Fibroblast of peridontal ligament (primary cell): ENCODE results near the gene NXPH1.

Experiments used
- DNase-seq: peaks from one replicate; pipeline ENCODE4 v3.0.0-alpha.2; 2010; ENCODE audit errors: extremely low read depth

Gene NXPH1

DNA sequence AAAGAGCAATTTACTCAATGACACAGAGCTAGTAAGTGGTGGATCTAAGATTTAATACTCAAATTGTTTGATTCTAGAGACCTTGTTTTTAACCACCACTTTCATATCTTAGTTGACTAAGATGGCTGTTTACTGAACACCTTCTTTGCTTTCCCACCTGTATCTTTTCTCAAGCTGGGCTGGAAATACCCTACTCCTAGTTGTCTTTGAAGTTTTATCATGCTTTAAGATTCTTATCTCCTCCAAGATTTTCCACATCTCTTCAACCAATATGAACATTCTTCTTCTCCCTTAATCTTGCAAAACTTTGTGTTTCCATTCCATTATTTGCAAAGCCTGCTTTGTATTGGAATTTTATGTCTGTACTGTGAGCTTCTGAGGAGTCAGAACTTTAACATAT lies 157.9 kb downstream of the NXPH1 start:
- no peak for DNase-seq

- no peak for DNase-seq
Measured at GRCh38 chr7:8592167-8592566, 158.8 kb downstream of the NXPH1 start.

DNA sequence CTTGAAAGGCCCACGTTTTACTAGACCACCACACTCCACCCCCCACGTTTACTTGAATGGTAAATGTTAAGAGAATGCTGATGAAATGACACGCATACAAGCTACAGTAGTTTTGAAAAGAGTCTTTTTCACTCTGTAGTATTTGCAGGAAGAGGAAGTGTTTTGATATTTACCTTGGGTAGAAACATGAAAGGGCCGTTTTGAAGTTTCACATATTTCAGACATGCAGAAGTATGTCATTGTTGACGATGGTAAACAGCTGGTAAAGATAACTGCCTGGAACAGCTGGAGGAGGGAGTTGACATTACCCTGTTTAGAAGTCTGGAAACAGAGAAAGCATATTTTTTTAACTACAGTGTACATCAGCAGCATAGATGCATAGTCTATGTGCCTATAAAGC lies 160.7 kb downstream of the NXPH1 start:
- DNase-seq, result no peak

GRCh38 chr7:8597565-8597964 lies 164.2 kb downstream of the NXPH1 start:
- no peak for DNase-seq

- DNase-seq, result no peak
Measured at GRCh38 chr7:8601121-8601520, 167.7 kb downstream of the NXPH1 start.

- DNase-seq, result no peak
Measured at GRCh38 chr7:8605221-8605620, 171.8 kb downstream of the NXPH1 start.

DNA sequence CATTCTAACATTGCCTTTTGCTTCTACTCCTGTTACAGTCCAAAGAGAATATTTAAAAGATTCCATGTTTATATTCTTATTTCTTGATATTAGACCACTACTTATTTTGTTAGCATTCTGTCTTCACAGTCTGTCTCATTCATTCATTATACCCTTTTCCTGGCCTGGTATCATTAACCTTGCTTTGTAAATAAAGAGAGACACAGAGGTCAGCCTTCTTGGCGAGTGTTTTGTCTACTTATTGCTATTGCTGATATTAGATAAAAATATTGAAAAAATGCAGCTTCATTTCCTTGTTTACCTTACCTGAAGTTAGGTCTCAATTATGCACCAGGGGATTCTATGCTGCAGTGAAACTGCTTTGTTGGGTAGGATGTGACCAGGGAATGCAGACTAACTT lies 179.2 kb downstream of the NXPH1 start:
- DNase-seq, result no peak

DNA sequence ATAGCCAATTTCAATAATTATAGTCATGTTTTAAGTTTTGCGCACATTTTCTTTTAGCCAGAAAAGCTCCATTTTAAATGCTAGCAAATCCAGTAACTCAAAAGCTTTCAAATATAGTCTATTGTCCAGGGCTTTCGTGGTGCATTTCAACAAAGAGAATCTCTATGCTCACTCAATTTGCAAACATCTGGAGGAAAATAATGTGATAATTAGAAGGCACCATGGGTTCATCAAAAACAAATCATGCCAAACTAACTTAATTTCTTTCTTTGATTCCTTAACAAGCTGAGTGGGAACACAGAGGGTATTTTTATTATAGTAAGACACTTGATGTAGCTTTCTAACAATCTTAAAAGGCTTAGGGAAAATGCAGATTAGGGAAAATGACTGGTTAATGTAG lies 179.8 kb downstream of the NXPH1 start:
- no peak for DNase-seq

GRCh38 chr7:8615019-8615418 lies 181.6 kb downstream of the NXPH1 start:
- DNase-seq, result no peak

DNA sequence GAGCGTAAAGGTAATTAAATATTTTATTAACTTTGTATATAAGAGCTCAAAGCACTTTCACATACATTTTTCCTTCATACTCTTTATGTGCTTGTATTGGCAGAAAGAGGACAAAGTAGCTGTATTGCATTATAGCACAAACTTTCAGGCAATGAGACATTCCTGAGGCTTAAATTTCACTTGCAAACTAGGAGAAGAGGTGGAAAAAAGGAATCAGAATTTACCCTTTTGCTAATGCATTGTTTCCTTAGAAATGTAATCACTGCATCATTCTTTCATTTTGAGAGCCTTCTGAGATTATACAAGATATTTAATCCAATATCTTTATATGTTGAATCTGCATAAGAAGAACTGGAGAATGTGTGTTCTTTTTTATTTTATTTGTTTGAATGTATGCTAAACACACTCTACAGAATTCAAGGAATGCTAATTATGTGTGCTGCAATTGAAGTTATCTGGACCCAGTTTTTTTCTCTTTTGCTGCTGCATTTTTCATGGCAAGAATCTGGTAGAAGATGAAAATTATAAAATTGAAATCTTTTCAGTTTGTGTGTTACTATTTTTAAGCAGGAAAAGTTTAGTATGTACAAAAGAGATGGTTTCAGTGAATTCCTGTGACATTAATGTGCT lies 185.1 kb downstream of the NXPH1 start:
- DNase-seq, result no peak

GRCh38 chr7:8620169-8620568 lies 186.8 kb downstream of the NXPH1 start:
- DNase-seq, result no peak

DNA sequence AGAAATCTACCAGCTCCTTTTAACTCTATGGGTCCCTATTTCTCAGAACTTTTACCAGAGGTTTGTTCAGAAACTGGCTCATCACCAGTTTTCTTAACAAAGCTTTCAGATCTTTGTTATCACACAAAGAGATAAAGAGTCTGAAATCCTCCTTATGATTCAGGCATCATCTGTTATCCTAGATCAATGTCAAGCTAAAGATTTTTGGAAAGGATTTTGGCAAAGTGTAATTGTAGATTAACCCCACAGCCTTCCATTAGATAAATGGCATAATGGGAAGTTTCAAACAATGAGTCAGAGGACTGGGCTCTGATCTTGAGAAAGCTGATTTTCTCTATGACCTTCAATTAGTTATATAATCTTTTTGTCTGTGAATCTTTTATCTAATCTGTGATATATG lies 192.2 kb downstream of the NXPH1 start:
- no peak for DNase-seq

- no peak for DNase-seq
Measured at GRCh38 chr7:8627325-8627724, 193.9 kb downstream of the NXPH1 start.

DNA sequence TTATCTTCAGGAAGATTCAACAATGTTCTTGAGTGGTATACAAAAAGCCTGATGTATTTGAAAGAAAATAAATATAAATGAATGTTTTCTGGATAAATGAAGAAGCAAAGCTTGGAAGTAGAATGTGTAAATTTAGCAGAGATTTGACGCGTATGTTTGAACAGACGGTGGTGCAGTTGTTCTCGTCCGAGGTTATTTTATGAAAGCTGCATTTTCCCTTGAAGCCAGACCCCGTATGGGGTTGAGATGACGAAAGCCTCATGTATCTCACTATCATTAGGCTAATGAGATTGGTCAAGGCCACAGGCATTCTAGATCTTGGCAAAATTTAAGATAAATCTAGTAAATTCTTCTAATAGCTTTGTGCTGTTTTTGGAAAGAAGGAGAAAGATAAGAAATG lies 195.2 kb downstream of the NXPH1 start:
- no peak for DNase-seq

- no peak for DNase-seq
Measured at GRCh38 chr7:8629504-8629903, 196.1 kb downstream of the NXPH1 start.

DNA sequence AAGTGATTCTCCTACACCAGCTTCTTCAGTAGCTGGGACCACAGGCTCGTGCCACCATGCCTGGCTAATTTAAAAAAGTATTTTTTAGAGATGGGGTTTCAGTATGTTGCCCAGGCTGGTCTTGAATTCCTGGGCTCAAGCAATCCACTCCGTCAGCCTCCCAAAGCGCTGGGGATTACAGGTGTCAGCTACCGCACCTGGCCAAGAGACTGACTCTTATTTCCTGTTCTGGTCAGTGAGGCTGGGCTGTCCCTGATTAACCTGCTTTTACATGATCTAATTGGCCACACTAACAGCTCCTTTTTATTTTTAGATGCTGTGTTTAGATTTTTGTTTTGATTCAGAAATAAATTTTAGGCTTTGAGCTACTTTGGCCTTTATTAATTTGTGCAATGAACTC lies 203.9 kb downstream of the NXPH1 start:
- DNase-seq, result no peak

- DNase-seq, result no peak
Measured at GRCh38 chr7:8638076-8638475, 204.7 kb downstream of the NXPH1 start.

GRCh38 chr7:8639668-8640067 lies 206.3 kb downstream of the NXPH1 start:
- no peak for DNase-seq

- DNase-seq, result no peak
Measured at GRCh38 chr7:8640671-8641070, 207.3 kb downstream of the NXPH1 start.

GRCh38 chr7:8668627-8669500 lies 235.5 kb downstream of the NXPH1 start:
- DNase-seq, result no peak

- no peak for DNase-seq
Measured at GRCh38 chr7:8669501-8669851, 236.1 kb downstream of the NXPH1 start.

- DNase-seq, result no peak
Measured at GRCh38 chr7:8684426-8684825, 251.0 kb downstream of the NXPH1 start.

DNA sequence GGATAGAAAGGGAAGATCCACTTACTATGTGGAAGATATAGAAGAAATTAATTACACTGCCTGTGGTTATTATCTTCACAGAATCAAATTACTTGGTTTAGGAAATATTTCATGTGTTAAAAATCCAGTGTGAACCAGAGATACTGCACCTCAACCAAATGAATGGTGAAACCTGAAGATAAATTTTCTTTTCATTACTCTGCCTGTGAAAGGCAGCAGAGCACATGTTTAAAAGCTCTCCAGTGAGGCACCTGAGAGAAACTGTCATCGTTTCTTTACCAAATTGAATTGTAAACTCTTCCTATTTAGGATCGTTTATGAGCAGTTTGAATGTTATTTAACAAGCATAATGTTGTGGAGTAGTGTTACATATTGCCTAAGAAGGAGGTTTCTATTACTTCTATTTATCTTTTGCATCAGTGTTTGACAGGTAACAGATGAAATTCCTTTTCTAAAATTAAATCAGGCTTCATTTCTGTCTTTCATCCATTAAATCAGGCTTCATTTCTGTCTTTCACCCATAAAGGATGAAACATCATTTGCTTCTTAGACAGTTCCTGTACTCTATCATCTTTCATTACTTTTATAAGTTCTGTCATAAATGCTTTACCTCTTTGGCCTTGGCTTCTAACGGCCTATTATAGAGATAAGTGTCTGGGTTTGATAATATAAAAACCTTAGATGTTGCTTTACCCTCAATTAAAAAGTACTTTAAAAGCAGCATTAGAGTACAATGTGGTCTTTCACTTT lies 266.6 kb downstream of the NXPH1 start:
- no peak for DNase-seq
